GM21526 (cell line): Measurements from ENCODE around the gene DRD4.
A peak's percentile ranks its signal among the peaks of the same experiment; 100 is the strongest.

Experiments used
- ATAC-seq: cut with Tn5 transposase; IDR thresholded peaks from one replicate; pipeline ENCODE4 v1.9.1; 2021; ENCODE audit warnings: moderate library complexity; ENCODE audit not compliant: unreplicated experiment, low FRiP score

The DRD4 gene

GRCh38 chr11:609341-609811 lies 27.7 kb upstream of the DRD4 start:
- no peak for ATAC-seq

GRCh38 chr11:610146-610801 lies 26.8 kb upstream of the DRD4 start:
- ATAC-seq, result no peak

- no peak for ATAC-seq
Observed at GRCh38 chr11:611001-611996, 25.8 kb upstream of the DRD4 start.

GRCh38 chr11:612201-612960 lies 24.7 kb upstream of the DRD4 start:
- no peak for ATAC-seq

- ATAC-seq, result no peak
Observed at GRCh38 chr11:612961-613300, 24.1 kb upstream of the DRD4 start.

GRCh38 chr11:613369-613968 lies 23.6 kb upstream of the DRD4 start:
- no peak for ATAC-seq

- no peak for ATAC-seq
Observed at GRCh38 chr11:614021-614622, 22.9 kb upstream of the DRD4 start.

GRCh38 chr11:614623-615503 lies 22.2 kb upstream of the DRD4 start:
- ATAC-seq, result no peak

- ATAC-seq, result peak; percentile 78
Observed at GRCh38 chr11:615504-616319, 21.4 kb upstream of the DRD4 start, which contains the start of gene IRF7. IRF7 (minus strand) TSS chr11:615950; CDS start chr11:615364, 586 bp downstream.

- ATAC-seq, result no peak
Observed at GRCh38 chr11:616320-617198, 20.5 kb upstream of the DRD4 start.

GRCh38 chr11:617199-617911 lies 19.7 kb upstream of the DRD4 start:
- ATAC-seq, result no peak

- no peak for ATAC-seq
Observed at GRCh38 chr11:617912-618682, 19.0 kb upstream of the DRD4 start.

- ATAC-seq, result no peak
Observed at GRCh38 chr11:618856-619627, 18.0 kb upstream of the DRD4 start.

GRCh38 chr11:619628-620050 lies 17.4 kb upstream of the DRD4 start:
- no peak for ATAC-seq

GRCh38 chr11:620201-620600 lies 16.9 kb upstream of the DRD4 start:
- no peak for ATAC-seq
